Suppressor macrophage treated with lipopolysaccharide for 4 hours (primary cell): ENCODE results near the gene ITGA5.

Experiments
- DNase-seq: peaks from one replicate; pipeline ENCODE4 v3.0.0-alpha.2; 2020

ITGA5 gene

DNA sequence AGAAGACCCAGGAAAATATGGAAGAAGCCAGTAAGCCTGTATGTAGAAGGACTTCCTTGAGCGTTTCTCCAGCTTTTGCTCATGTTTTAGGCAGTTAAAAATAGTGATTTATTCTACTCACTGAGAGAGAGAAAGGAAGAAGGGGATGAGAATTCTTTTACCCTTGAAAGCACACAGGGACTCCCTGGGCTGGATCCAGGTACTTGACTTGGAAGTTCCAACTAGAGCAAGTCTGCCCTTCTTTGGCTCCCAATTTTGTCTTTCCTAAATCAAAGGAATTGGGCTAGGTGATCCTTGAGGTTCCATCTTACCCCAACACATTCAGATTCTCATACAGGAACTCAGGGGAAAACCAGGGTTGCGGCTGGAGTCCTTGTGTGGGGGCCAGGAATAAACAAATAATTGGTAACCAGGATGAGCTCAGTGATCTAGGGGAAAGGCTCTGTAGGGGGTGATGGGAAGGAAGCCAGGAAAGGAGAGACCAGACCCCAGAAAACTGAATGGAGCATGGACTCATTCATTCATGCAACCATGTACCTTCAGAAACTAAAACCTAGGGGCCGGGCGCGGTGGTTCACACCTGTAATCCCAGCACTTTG lies 11.5 kb upstream of the ITGA5 start:
- no peak for DNase-seq

DNA sequence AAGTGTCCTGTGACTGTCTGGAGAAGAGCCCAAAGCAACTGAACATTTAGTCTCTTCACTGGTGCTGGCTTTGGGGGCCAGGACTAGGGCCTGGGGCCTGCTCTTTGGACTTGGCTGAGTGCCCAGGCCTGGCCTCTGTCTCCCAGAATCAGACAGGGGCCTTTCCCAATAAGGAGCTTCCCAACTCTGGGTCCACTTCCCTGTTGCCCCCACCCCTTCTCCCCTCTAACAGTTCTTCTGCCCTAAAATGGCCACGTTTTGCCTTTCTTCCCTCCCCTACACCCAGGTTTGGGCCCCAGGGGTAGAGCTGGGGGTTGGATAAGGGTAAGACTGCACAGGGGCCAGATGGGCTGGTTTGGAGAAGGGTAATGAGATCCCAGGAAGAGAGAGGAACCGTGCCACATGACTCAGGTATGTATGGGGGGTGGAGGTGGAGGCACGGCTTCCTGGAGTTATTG lies 10.0 kb upstream of the ITGA5 start:
- no peak for DNase-seq

DNA sequence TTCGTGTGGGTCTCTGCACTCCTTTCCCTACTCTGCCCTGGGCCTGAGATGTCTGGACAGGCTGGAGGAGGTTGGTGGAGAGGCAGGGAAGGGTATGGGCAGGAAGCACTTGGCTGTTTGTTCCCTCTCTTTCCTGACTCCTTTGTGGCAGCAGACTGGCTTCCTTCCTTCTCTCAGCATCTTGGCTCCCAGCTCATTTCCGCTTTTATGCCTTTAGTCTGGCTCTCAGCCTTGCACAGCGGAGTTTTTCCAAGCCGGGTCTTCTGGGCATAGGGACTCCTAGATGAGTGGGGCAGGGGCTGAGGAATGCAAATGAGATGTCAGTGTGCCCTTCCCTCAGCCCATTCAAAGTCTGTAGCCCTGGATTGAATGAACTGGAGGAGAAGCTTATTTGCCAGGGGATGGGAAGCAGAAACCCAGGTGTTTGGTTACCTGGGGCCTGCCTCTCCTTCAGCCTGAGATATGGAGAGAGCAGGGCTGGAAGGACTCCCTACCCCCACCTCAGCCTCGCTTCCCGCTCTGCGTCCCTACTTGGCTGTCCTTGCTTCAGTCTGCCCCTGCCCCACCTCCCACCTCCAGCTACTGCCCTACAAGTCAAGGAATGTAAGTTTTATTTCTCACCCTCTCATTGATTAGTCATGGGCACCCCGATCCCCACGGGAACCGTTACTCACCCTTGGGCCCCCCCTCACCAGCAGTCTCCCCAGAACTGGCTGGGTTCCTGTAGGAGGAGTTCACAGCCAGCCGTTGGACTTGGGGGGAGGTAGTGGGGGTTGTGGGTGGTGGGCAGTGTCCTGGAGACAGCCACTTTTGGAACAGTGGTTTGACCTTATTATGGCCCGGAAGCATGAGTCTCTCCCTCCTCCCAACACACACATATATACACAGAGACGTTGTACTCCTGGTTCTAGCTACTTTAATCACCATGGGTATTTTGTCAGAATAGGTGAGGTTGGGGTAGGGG lies 9.3 kb upstream of the ITGA5 start:
- DNase-seq, result peak; percentile 72

DNA sequence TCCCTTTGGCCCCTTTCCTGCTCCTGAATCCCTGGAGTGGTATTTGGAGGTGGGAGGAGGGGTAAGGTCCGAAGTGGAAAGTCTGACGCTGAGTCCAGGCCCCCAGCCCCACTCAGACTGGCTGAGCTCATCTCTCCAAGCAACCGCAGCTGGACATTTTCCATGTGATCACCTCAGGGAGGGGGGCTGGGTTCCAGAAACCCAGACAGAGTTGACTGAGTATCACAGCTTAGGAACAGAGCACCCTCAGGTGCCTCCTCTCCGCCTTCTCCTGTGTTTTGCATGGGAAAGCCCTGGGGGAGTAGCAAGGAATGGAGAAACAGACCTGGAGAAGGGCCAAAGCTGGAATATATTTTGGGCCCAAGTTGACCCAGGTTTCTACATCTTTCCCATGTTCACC lies 8.0 kb upstream of the ITGA5 start:
- no peak for DNase-seq

DNA sequence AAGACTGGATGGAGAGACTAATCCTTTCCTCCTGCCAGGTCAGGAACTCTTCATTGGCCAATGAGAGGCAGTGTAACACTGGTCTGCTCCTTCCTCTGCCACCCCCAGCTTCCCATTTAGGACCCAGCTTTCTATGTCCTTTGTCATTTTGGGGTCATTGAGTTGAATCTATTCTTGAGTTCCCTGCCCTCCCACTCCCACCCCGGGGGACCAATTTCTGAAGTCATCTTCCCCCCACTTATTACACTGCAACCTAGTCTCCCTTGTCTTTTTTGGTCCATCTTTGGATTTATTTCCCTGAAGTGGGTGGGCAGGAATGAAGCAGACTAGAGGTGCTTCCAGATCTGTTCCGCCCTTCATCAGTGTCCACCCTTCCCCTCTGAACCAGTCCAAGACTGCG lies 7.6 kb upstream of the ITGA5 start:
- no peak for DNase-seq

DNA sequence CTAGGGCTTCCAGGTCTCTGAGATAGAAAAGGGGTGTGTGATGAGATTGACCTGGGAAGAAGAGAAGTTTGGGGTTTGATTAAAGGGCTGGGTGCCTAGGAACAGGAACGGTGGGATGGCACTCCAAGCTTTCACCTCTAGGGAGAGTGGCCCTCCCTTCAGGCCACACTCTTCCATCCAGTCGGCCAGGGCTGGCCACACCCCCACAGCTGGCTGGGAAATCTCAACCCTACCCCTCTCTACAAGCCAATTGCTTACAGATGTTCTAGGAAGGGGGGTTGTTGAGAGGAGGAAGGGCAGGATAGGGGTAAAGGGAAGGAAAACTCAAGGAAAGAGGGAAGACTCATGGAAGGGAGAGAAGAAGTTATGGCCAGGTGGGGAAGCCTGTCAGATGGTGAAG lies 6.6 kb upstream of the ITGA5 start:
- no peak for DNase-seq

DNA sequence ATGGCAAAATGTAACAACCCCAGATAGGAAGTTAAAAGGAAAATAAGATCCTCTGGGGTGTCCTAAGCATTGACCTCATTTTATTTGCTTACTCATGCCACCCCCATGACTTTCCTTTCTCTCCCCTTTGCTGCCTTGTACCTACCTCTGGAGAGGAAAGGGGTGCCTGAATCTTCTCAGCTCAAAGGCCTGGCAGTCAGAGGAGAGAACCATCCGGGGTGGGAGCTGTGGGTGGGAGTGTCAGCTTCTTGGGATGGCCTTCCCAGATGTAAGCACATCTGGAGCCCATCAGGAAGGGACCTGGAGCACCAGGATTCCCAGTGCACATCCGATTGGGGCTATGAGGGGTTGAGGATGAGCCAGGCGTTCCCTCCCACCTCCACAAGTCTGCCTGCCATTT lies 5.2 kb upstream of the ITGA5 start:
- no peak for DNase-seq

DNA sequence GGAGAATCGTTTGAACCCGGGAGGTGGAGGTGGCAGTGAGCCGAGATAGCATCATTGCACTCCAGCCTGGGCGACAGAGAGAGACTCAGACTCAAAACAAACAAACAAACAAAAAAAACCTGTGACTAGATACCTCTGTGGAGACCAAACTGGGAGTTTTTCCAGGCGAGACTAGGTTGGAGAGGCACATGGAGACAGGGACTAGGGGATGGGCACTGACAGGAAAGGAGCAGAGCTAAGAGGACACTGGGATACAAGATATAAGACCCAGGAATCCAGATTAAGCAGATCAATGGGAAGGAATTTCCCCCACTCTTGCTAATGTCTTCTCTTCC lies 4.7 kb upstream of the ITGA5 start:
- no peak for DNase-seq

DNA sequence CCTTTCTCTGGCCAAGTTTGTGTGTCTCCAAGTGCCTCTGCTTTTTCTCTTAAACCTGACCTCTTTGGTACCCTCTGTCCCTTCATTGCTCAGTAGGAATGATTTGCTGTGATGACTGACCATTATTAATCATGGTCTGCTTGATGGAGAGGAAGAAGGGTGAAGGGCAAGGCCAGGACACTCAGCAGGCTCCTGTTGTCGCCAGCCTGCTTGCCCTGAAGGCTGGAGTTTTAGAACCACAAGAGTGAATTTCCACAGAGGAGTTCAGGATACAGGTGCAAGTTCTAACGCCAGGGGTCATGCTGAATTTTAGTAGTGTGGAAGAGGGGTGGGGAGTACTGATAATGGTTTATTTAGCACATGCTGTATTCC lies 2.8 kb upstream of the ITGA5 start:
- no peak for DNase-seq

DNA sequence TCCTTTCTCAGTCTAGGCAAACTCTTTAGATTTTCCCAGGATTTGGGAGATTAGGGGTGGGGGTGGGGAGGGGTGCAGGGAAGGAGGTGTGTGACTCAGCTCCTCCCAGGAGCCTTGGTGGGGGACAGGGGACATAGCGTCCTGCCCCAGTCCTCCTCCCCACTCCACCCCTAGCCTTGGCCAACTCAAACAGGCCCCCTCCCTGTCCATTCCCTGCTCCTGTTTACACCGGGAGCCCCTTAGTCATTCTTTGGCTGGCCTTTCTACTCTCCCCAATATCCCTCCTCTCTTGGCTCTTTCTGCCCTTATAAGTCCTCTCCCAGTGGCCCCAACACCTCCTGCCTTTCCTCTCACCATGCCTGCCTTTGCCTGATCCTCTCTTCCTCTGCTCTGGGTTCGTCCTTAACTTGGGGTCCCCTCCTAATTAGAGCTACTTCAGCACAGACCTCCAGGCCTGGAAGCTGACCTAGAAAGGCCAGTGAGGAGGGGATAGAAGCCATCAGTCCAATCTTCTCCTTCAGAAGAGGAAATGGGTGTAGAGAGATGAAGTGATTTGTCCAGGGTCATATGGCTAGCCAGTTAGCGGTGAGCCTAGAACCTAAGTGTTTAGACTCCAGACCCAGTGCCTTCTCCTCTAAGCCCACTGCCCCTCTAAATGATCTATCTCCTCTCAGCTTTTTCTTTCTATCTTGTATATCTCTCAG lies 2.3 kb upstream of the ITGA5 start:
- DNase-seq, result no peak

DNA sequence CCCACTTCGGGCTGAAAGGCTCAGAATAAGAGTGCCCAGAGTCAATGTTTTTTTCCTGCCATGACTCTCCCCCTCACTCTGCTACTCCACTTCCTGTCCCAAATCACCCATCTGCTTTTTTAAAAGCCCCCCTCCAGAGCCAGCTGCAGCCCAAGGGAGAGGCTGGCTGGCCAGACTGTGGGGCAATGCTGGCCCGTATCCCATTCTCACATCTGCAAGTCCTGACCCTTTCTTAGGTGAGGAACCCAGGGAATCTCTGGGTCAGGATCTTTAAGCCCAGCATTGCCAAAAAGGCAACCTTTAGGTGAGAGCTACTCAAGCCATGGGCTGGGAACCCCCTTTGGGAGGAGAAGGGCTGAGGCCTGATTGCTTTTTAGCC lies 1.7 kb upstream of the ITGA5 start:
- DNase-seq, result no peak

DNA sequence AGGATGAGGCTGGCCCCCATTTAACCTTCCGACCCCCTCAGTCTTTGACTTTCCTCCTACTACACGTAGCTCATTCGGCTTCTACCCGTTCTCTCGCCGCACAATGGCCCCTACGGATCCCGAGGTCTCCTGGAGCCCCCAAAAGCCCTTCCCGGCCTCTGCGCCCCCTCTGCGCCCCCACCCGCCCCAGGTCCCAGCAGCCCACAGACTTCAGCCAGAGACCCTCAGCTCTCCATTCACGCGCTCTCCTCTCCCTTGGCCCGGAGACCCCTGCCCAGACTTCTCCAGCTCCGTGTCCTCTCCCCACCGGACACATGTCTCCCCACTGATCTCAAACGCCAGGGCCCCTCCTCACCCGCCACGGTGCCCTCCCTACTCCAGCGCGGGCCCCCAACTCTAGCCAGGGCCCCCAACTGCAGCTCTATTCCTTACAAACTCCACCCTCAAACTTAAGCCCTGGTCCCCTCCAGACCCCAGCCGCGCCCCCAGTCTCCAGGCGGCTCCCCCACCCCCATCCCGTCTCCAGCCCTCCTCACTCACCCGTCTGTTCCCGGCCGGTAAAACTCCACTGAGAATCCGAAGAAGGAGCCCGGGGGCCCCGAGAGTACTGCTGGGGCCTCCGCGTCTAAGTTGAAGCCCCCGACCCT lies 502 bp downstream of the ITGA5 start:
- DNase-seq, result no peak

DNA sequence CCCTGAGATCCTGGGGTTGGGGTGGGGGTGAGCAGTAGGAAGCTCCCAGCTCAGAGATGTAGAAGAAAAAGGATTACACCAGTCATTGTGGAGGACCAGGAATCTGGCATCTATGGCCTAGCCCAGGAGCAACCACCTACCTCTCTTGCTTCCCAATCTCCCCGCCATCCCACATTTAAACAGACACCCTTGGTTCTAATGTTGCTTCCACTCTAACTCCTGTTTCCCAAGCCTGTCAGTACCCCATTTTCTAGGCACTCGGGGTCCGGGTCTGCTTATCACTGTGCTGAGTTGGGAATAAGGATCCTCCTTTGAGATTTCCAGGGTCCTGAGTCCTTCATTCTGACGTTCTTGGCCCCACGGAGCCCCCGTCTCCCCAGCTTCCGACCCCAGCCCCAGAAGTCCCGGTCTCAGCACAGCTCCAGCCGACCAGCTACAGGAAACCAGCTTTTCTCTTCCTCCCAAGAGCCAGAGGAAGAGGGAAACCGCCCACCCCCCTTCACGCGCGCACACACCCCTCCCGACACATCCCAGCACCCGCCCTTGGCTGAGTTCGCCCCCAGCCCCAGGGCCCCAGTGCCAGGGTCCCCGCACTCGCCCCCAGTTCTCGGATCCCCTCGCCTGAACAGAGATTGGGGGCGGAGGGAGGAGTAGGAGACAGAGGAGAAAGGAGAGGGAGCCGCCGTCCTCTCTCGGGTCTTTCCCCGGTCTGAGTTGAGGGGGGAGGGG lies 1.2 kb downstream of the ITGA5 start:
- DNase-seq, result peak; percentile 46

DNA sequence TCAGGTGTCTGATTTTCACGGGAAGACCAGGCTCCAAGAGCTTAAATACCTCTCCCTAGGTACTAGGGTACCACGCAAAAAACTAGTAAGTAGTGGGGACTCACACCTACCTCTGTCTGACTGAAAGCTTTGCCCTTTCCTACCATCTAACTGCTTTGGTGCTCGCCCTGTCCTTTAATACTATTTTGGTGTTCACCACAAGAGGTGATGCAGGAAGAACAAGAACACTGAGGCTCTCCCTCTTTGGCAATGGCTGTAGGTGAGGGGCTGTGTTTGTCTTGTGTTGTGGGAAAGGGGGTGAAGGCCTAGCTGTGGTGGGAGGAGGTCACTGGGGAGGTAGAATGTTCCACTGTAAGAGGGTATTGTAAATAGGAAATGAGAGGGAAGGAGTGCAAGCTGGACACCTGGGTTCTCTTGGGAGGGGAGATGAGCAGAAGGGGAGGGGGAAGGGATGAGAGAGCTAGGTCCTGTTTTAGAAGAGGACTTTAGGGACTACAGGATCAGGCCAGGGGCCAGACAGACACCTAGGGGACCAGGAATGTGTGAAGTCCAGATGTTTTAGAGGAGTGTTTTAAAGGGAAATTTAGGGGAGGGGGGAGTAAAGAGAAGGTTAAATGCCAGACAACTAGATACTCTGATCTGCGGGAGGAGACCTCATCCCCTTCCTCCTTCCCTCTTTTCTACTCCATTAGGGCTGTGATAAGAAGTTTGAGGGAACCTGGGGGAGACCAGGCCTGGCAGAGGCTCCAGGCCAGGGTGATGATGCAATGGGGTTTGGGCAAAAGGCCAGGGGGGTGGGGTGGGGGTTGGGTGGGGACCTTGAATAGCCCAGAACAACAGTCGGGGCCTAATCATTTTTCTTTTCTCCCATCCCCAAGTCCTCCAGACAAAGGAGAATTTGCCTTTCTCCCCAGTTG lies 2.1 kb downstream of the ITGA5 start:
- DNase-seq, result no peak

DNA sequence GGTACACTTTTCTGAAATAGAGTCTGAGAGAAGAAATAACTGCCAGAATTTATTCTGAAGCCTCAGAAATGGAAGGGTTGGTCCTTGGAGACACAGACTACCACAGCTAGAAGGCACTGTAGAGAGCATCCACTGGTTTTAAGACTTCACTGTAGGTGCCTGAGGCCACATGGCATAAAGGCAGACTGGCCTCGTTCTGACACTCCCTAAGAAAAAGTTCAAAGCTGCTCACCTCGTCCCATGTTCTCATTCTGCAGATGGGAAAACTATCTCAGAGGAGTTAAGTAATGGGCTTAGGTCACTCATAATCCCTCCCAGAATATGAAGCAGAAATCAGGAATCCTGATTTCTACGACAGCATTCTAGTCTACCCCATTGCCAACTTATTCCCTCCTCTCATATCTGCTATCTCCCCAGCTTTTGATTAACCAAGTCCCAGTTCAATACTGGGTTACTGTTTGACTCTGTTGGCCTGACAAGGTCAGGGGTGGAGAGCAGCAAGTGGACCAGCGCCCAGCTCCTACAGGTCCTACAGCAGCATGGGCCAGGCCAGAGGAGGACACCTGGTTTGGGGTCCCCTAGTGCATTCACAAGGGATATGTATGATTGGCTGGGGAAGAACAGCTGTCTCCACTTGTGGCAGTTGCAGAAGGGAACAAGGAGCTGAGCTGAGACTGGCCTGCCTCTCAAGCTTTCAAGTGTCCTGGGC lies 3.7 kb downstream of the ITGA5 start:
- DNase-seq, result no peak

DNA sequence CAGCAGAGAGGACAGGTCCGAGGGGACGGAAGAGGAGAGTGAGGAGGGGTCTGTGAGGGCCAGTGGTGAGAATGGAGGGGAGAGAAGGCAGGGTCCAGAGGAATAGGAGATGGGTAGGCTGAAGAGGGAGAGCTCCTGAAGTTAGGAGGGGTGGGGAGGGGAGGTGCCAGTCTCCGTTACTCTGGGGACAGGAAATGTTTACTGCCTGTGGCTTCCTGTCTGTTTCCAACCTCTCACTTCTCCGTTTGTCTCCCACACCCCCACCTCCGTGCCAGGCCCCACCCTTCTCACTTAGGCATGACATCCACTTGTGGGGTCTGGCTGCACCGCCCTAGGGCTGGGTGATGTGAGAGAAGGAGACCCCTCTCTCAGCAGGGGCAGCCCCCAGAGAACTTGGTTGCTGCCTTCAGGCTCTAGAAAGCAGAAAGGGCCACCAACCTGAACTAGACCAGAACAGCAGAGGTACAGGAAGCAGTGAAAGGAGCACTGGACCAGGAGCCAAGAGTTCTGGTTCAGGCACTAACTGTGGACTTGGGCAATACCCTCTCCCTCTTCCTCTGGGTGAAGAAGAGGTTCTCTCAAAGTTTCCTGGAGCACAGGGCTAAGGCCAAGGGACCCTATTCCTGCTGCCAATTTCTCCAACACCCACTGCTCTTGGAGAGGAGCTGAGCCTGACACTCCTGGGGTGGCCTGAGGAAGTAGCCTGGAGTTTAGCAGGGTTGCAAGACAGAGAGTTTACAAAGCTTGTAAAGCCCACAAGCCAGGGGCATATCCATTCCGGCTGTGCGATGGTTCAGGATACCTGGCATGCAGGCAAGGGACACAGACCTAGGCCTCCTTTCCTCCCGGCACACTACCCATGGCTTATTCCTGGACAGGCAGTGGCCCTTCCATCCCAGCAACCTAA lies 5.5 kb downstream of the ITGA5 start:
- DNase-seq, result peak; percentile 60

DNA sequence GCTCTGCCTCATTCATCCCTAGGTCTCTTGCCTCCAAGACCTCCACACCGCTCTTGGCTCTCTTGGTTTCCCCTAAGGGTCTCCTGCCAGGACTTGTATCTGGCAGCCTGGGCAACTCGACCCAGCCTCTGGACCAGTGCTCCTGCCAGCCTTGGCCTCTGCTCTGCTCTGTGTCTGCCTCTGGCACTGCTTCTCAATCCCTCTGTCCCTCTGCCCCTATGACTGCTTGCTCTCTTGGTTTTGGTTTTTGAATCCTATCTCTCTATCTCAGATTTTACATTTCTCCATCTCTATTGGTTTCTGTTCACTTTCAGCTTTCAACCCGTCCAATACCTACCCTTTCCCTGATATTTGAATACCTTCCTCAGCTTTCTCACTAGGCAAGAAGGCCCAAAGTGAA lies 6.3 kb downstream of the ITGA5 start:
- DNase-seq, result no peak

DNA sequence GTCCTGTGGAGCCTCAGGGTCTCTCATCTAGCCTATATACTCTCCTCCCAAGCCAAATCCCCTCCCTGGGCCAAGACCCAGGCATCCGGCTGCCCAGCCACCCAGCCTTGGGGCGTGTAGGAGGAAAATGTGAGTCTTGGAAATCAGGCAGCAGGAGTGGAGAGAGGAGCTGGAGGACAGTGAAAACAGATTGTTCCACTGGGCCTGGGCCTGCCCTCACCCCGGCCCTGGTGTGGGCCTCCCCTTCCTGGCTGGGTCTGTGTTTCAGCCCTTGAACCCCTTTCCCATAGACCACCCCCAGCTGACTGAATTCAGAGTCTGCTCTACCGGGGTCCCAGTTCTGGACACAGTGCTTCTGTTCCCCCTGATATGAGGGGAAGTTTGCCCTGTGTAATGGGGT lies 6.7 kb downstream of the ITGA5 start:
- no peak for DNase-seq

DNA sequence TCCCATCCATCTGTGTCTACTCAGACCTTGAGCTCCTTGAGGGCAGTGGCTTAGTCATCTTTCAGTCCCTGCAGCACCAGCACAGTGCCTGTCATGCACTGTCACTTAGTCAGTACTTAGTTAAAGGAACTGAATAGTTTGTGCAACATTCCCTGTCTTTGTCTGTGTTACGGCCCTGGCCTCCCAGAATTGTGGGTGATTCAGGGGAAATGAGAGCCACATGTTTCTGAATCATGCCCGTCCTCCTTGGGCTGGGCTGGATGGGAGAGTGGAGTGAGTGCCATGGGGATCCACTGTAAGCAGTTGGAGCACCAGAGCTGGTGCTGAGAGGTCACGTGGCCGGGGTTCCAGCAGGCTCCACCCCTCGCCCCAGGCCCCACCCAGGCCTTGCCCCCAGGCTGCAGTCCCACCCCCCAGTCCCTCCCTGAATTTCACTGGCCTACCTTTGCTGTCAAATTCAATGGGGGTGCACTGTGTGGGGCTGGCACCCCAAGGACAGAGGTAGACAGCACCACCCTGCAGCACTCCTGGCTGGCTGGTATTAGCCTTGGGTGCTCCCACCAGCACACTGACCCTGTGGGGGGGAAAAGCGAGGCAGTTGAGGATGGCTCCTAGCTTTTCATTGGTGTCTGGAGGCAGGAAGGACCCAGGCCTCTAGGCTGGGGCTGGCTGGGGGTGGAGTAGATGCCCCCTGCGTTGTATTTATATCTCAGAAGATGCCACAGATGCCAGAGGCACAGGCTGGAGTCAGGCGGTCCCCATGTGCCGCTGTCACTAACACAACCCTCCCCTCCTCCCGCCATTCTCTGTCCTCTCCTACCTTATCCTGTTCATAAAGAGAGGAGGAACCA lies 7.5 kb downstream of the ITGA5 start:
- peak; percentile 98 for DNase-seq
